DOHH2 (cell line): ENCODE measurements around the gene MRTFA.

Experiments used
- CTCF ChIP-seq: fragments of 200-600 bp; sonication (generic); IDR thresholded peaks from one replicate; pipeline ENCODE4 v1.5.1; 2014; ENCODE audit warnings: antibody characterized with exemption, mild to moderate bottlenecking, low read depth, low read length; ENCODE audit not compliant: poor library complexity, severe bottlenecking
- EZH2phosphoT487 ChIP-seq: fragments of 200-600 bp; sonication (generic); IDR thresholded peaks from 2 replicates; pipeline ENCODE4 v1.6.1; 2017; ENCODE audit warnings: borderline replicate concordance, mild to moderate bottlenecking, antibody characterized with exemption, low read length, moderate library complexity, mixed read lengths

GRCh38 chr22:40627612-40628011, 8.9 kb downstream of the MRTFA start:
- no peak for TF ChIP-seq CTCF
- TF ChIP-seq EZH2phosphoT487, result no peak
